ENCODE results near the gene SPARCL1. TPM values are rescaled to one million over a fixed set of nuclear protein-coding genes. Genes with fewer than 3 reads are reported as not detected.

Gene SPARCL1
- total and polyA plus RNA-seq, 11 donors: 163 to 829 (median 250) TPM

DNA sequence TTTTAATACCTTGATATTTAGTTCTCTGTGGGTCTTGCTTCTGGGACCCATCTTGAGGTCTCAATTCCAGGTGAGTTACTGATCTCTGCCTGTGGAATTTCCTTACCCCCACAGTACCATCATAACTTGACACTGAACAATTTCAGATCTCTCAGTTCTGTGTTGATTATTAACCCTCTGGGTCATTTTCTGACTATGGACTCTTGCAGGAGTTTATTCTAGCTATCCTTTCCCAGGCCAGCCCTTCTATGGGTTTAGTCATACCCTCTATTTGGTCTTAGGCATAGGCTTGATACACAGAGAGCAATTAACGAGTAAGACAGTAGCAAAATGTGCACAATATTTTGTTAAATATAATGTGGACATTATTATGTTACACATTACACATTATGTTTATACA, 3.7 kb upstream of the SPARCL1 start:
- peaks cover 0 to 18% (median 0%) of the 10 kb centered on the region in 12 donors for H3K9me3 ChIP-seq
- intact Hi-C loops (cut with DNase I): loop anchor here in 2 of 10 donors (5.0 to 10.0 kb wide), 2 partner anchors 111 to 148 kb away; partner anchors contain the start of gene NUDT9 (in 1 of the 2)
- DNase-seq (no peak), ATAC-seq (no peak)
- peaks cover 0 to 36% (median 23%) of the 10 kb centered on the region in 12 donors for H3K4me1 ChIP-seq
- WGBS, 4 donors: 92 to 96% (median 95%) methylated on average over 1 of the region's 1 CpG
- H3K27ac ChIP-seq: peak overlapping the region in 10 of 12 donors; percentile 74 to 91 (median 84)
- no peaks in the 10 kb centered on the region for H3K27me3 ChIP-seq
- TF ChIP-seq, protein P1, sequence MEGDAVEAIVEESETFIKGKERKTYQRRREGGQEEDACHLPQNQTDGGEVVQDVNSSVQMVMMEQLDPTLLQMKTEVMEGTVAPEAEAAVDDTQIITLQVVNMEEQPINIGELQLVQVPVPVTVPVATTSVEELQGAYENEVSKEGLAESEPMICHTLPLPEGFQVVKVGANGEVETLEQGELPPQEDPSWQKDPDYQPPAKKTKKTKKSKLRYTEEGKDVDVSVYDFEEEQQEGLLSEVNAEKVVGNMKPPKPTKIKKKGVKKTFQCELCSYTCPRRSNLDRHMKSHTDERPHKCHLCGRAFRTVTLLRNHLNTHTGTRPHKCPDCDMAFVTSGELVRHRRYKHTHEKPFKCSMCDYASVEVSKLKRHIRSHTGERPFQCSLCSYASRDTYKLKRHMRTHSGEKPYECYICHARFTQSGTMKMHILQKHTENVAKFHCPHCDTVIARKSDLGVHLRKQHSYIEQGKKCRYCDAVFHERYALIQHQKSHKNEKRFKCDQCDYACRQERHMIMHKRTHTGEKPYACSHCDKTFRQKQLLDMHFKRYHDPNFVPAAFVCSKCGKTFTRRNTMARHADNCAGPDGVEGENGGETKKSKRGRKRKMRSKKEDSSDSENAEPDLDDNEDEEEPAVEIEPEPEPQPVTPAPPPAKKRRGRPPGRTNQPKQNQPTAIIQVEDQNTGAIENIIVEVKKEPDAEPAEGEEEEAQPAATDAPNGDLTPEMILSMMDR (IDR thresholded peaks at IDR 0.05): no peak
- TF ChIP-seq POLR2A (IDR thresholded peaks at IDR 0.05): no peak
- no peak overlapping the region for H3K4me3 ChIP-seq
- H3K36me3 ChIP-seq: no peaks in the 10 kb centered on the region

DNA sequence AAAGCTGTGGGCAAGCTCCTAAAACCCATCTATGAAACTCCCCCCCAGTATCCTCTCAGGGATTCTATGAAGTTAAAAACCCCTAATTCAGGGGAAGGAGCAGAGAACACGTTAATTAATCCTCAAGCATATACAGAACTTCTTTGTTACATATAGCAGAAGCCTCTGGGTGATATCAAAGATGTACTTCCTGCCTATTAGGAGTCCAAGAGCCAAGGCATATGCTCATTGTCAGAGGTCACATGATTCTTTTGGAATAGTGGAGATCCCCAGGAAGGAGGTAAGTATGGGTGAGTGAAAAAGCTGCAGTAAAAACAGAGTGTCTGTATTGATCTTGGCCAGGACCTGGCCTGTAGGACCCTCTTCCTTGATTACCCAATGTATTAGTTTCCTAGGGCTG, 2.9 kb upstream of the SPARCL1 start:
- Histone ChIP-seq H3K4me1 (peaks cover 0 to 37% (median 23%) of the 10 kb centered on the region in 12 donors), H3K9me3 (peaks cover 0 to 13% (median 0%) of the 10 kb centered on the region in 12 donors), H3K27ac (peak overlapping the region; percentile 74 to 92 (median 84)), H3K36me3 (no peaks in the 10 kb centered on the region), H3K27me3 (no peaks in the 10 kb centered on the region), H3K4me3 (no peak overlapping the region)
- WGBS, 4 donors: 57 to 75% (median 60%) methylated on average over 1 of the region's 1 CpG
- ATAC-seq (no peak), DNase-seq (no peak)
- intact Hi-C loops (cut with DNase I): loop anchor here in 2 of 10 donors (5.0 to 10.0 kb wide), 2 partner anchors 110 to 147 kb away; partner anchors contain the start of gene NUDT9 (in 1 of the 2)
- TF ChIP-seq POLR2A (IDR thresholded peaks at IDR 0.05): no peak
- TF ChIP-seq, protein P1 (IDR thresholded peaks at IDR 0.05): no peak

- intact Hi-C loops (cut with DNase I): loop anchor here in 2 of 10 donors (5.0 to 10.0 kb wide), 2 partner anchors 109 to 147 kb away; partner anchors contain the start of gene NUDT9 (in 1 of the 2)
- Histone ChIP-seq H3K9me3 (peaks cover 0 to 8% (median 0%) of the 10 kb centered on the region in 12 donors), H3K4me1 (peaks cover 0 to 37% (median 23%) of the 10 kb centered on the region in 12 donors), H3K27me3 (no peaks in the 10 kb centered on the region), H3K27ac (peak overlapping the region; percentile 74 to 92 (median 84)), H3K36me3 (no peaks in the 10 kb centered on the region), H3K4me3 (peak overlapping the region in 2 of 12 donors; percentile 62 to 64)
- ATAC-seq (peak in 1 of 4 donors; percentile 33), DNase-seq (no peak)
- TF ChIP-seq, protein P1 (IDR thresholded peaks at IDR 0.05): no peak
- no peak for TF ChIP-seq POLR2A (IDR thresholded peaks at IDR 0.05)
- 42 to 57% (median 48%) methylated on average over 5 of the region's 5 CpGs for WGBS, 4 donors
These were observed 2.4 kb upstream of the SPARCL1 start for GRCh38 chr4:87531621-87532020.

- WGBS, 4 donors: 4 to 20% (median 6%) methylated on average over 4 of the region's 4 CpGs
- peaks cover 0 to 37% (median 24%) of the 10 kb centered on the region in 12 donors for H3K4me1 ChIP-seq
- H3K36me3 ChIP-seq: no peaks in the 10 kb centered on the region
- peak in 1 of 2 donors; percentile 56 for TF ChIP-seq POLR2A (IDR thresholded peaks at IDR 0.05)
- TF ChIP-seq, protein P1 (IDR thresholded peaks at IDR 0.05): no peak
- peak overlapping the region; percentile 74 to 93 (median 84) for H3K27ac ChIP-seq
- no peaks in the 10 kb centered on the region for H3K27me3 ChIP-seq
- intact Hi-C loops (cut with DNase I): loop anchor here in 2 of 10 donors (5.0 to 10.0 kb wide), 2 partner anchors 109 to 146 kb away; partner anchors contain the start of gene NUDT9 (in 1 of the 2)
- H3K9me3 ChIP-seq: peaks cover 0 to 5% (median 0%) of the 10 kb centered on the region in 12 donors
- H3K4me3 ChIP-seq: peak overlapping the region in 9 of 12 donors; percentile 49 to 64 (median 61)
- DNase-seq (peak; percentile 64 to 86 (median 78)), ATAC-seq (peak; percentile 90 to 96 (median 92))
These were observed 1.7 kb upstream of the SPARCL1 start for GRCh38 chr4:87530868-87531267.
